Aorta (tissue), 5 donors: ENCODE results near the gene ADAM11. TPM values are rescaled to one million over a fixed set of nuclear protein-coding genes. Genes with fewer than 3 reads are reported as not detected.
A peak's percentile ranks its signal among the peaks of the same experiment; 100 is the strongest.

Experiments
- ATAC-seq: fragments of 200-7000 bp; cut with Tn5 transposase; one replicate; pipeline ENCODE4 v1.9.1; 2022; ENCODE audit warnings: moderate library complexity; ENCODE audit not compliant: low FRiP score
- DNase-seq, 2 donors: peaks; one replicate each; pipeline ENCODE4 v3.0.0-alpha.2; 2020
- H3K27ac ChIP-seq, 2 donors: one replicate each; pipeline ENCODE4 v1.5.1; 2013; ENCODE audit warnings: low read length in 2 of 2, mild to moderate bottlenecking in 2 of 2, moderate library complexity in 2 of 2, control low read depth in 1 of 2, inconsistent platforms in 1 of 2, low read depth in 1 of 2
- H3K27me3 ChIP-seq, 2 donors: one replicate each; pipeline ENCODE4 v1.6.1; 2013; ENCODE audit warnings: control low read depth in 1 of 2, low read length in 1 of 2, mild to moderate bottlenecking in 1 of 2, moderate library complexity in 1 of 2; ENCODE audit not compliant: insufficient read depth in 2 of 2, control insufficient read depth in 1 of 2
- H3K36me3 ChIP-seq, 2 donors: one replicate each; pipeline ENCODE4 v1.6.1; 2013; ENCODE audit warnings: control low read depth in 1 of 2, low read length in 1 of 2, mild to moderate bottlenecking in 1 of 2; ENCODE audit not compliant: insufficient read depth in 2 of 2, control insufficient read depth in 1 of 2
- H3K4me1 ChIP-seq, 2 donors: one replicate each; pipeline ENCODE4 v1.6.1; 2013; ENCODE audit warnings: low read length in 2 of 2, control low read depth in 1 of 2, mild to moderate bottlenecking in 1 of 2, moderate library complexity in 1 of 2; ENCODE audit not compliant: insufficient read depth in 2 of 2, control insufficient read depth in 1 of 2
- H3K4me3 ChIP-seq, 2 donors: one replicate each; pipeline ENCODE4 v1.5.1; 2013; ENCODE audit warnings: low read length in 2 of 2, control low read depth in 1 of 2, mild to moderate bottlenecking in 1 of 2
- H3K9me3 ChIP-seq: one replicate; pipeline ENCODE4 v1.6.1; 2013; ENCODE audit warnings: mild to moderate bottlenecking, low read length; ENCODE audit not compliant: control insufficient read depth
- WGBS, 2 donors: extraction: QIAGEN DNeasy Blood & Tissue Kit; methylation state at CpG; one replicate each; pipeline ENCODE4 v1.1.7; 2013; 5-methylcytosine and 5-hydroxymethylcytosine counted together
- intact Hi-C, 2 donors: fragments of 100-400 bp; cut with DNase I; formaldehyde crosslinking; loops; one replicate each; pipeline versions ENCODE4 v1.14.2 to v1.15.0; 2022
- polyA plus RNA-seq, 2 donors: library from polyadenylated mRNA; stranded (reverse); fragments of 200-250 nt; gene quantifications; one replicate each; pipeline ENCODE4 v1.2.3, GENCODE V29; 2013
- total RNA-seq, 2 donors: library from RNA; stranded (reverse); fragmentation: NEBNext Ultra II Directional; extraction: Animal tissue kit (Norgen Biotek cat#: 25700); gene quantifications; one replicate each; pipeline ENCODE4 v1.2.1, GENCODE V29; 2021
- donor health status: healthy with polysubstance abuse.
- donor health status: Bipolar disorder and iron deficiency.
- donor health status: DM: no; HTN: no; CAD: no.
- donor health status: DM: no; HTN: no; CAD: no.
- donor health status: DM: yes; HTN: yes; CAD: no.

ADAM11 gene
- total and polyA plus RNA-seq, 4 donors = 0.38 to 1.6 (median 0.91) TPM

DNA sequence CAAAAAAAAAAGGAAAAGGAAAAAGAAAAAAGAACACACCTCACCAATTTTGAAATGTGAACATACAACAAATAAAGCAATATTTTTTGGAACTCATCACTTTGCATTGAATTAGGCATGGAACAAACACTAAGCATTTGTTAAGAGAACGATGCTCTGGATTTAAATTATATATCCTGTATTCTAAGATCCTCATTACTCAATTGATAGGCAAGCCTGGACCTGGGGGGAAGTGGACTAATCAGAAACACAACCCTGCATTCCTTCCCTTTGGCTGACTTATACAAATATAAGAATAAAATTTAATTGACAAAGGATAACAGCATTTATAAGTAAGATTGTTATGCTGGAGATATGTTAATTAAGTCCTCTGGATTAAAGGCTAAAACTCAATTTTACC is 69.1 kb downstream of the ADAM11 start:
- ATAC-seq (no peak), DNase-seq (no peak)
- Histone ChIP-seq H3K4me3 (no peak overlapping the region), H3K9me3 (no peaks in the 10 kb centered on the region), H3K36me3 (no peaks in the 10 kb centered on the region), H3K27me3 (no peaks in the 10 kb centered on the region), H3K4me1 (peaks cover 0 to 4% of the 10 kb centered on the region in 2 donors), H3K27ac (no peak overlapping the region)
- WGBS, 2 donors = 23 to 42% methylated on average over 1 of the region's 1 CpG
- intact Hi-C loops = loop anchor here (5.0 kb wide), 2 partner anchors 34 to 36 kb away; no protein-coding TSS in a partner anchor

DNA sequence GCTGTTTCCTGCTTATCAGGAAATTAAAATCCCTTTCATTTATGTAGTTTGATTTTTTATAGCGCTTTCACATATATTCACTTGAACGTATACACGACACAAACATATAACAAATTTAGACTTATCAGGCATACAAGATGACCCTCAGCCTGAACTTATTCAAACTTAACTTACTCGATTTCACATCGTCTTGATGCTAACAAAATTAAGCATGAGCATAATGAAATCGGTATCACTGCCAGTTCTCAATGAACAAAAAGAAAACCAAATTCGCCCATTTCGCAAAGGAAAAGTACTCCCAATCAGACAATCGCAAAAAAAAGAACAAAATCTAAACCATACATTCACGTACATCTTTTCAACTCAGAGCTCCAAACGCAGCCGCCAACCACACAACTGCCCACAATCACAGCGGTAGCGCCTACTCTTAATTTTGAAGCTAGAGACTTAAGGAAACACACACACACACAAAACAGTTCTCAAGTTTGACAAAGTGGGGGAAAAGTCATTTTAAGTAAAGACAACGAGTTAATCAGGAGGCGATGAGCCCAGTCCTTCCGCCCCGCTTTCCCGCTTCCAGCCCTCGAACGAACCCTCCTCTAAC is 70.2 kb downstream of the ADAM11 start:
- intact Hi-C loops = loop anchor here (5.0 kb wide), 2 partner anchors 33 to 37 kb away; no protein-coding TSS in a partner anchor
- Histone ChIP-seq H3K27me3 (no peaks in the 10 kb centered on the region), H3K27ac (peak overlapping the region; percentile 15 to 24), H3K4me1 (peaks cover 0 to 4% of the 10 kb centered on the region in 2 donors), H3K36me3 (no peaks in the 10 kb centered on the region), H3K4me3 (peak overlapping the region; percentile 29 to 89), H3K9me3 (no peaks in the 10 kb centered on the region)
- 1% methylated on average over 21 of the region's 21 CpGs for WGBS, 2 donors
- DNase-seq = peak in 1 of 2 donors; percentile 39
- peak; percentile 40 for ATAC-seq

DNA sequence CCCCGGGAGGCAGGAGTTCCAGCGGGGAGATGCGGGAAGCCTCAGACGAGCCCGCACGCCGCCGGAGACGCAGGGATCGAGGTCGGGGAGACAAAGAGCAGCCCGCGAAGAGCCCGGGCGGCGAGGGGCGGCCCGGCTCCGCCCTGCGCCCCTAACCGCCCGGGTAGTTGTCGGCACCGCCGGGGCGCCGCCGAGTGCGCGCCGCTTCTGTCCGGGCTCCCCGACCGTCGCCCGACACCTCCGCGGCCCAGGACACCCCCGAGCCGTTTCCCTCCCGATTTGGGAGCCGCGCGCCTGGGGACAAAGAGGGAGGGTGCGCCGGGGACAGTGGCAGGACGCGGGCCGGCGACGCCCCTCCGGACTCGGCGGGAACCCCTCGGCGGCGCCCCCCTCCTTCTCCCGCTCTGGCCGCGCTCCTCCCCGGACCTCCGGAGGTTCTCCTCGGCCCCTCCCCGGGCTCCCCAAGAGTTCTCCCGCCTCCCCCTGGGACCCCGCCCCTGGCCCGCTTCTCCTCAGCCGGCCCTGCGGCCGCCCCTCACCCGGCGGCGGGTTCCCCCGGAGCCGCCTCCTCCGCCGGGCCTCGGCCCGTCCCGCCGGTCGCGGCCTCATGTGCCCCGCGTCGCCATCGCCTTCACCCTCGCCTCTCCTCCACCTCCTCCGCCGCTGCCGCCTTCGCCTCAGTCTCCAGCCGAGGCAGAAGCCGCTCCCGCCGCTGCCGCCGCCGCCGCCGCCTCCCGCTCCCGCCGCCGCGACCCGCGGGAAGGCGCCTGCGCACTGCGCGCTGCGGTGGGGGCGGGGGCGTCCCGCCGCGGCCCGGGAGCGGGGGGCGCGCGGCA is 71.0 kb downstream of the ADAM11 start, which contains the start of gene GJC1:
GJC1 (minus strand) TSS at position 765 of the 836 bp plus-strand sequence. CDS start 24,470 bp downstream, outside the sequence.
- H3K9me3 ChIP-seq = no peaks in the 10 kb centered on the region
- H3K4me1 ChIP-seq = peaks cover 0 to 4% of the 10 kb centered on the region in 2 donors
- no peaks in the 10 kb centered on the region for H3K27me3 ChIP-seq
- intact Hi-C loops = loop anchor here (2.0 to 5.0 kb wide), 4 partner anchors 33 to 52 kb away; no protein-coding TSS in a partner anchor
- DNase-seq = peak; percentile 50 to 86
- peak within 1 kb of the TSS; percentile 29 to 89 for H3K4me3 ChIP-seq
- H3K27ac ChIP-seq = peak within 1 kb of the TSS; percentile 15 to 24
- peak; percentile 67 for ATAC-seq
- WGBS, 2 donors = 0 to 1% methylated on average over 30 to 123 of the region's 123 CpGs
- no peaks in the 10 kb centered on the region for H3K36me3 ChIP-seq

DNA sequence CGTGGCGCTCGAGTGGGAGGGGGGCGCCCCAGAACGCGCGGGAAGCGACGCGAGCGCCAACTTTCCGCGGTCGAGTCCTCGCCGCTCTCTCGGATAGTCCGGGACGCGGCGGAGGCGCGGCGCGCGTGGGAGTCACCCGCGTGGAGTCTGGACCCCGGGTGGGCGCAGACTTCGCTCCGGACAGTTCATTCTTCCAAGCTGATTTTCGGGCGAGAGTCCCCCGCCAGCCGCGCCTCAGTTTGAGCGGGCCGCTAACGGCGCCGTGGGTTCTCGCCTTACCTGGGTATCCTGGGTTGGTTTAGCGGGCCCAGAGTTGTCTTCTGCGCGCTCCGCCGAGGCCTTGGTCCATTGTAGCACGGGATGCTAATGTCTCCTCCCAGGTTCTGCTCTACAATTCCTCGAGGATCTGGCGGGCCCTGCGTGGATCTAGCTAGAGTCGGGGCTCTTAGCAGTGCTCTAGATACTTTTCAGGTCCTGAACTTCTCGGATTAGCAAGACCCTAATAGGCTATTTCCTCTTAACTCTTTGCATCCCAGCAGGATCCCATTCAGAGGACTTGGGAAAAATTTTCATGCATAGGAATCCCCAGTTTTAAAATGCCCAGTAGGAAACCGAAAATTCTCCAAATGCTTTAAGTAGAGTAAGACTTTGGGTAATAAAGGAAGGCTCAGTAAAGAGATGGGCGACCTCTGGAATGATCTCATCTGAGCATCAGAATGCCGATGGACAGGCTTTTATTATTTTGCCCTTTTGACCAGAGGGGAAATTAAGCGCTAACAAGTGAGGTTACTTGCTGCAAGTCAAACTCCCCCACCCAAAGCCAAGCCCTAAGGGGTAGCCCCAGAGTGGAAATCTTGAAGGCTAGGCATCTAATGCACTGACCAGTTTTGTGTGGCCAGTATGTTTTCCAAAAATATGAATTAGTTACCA is 71.8 kb downstream of the ADAM11 start:
- Histone ChIP-seq H3K9me3 (no peaks in the 10 kb centered on the region), H3K4me1 (peaks cover 0 to 4% of the 10 kb centered on the region in 2 donors), H3K27ac (no peak overlapping the region), H3K36me3 (no peaks in the 10 kb centered on the region), H3K27me3 (no peaks in the 10 kb centered on the region), H3K4me3 (peak overlapping the region; percentile 29 to 89)
- intact Hi-C loops = loop anchor here (2.0 to 5.0 kb wide), 2 partner anchors 52 to 53 kb away; no protein-coding TSS in a partner anchor
- DNase-seq = peak; percentile 42 to 75
- 5 to 8% methylated on average over 41 to 58 of the region's 58 CpGs for WGBS, 2 donors
- peak; percentile 56 for ATAC-seq

DNA sequence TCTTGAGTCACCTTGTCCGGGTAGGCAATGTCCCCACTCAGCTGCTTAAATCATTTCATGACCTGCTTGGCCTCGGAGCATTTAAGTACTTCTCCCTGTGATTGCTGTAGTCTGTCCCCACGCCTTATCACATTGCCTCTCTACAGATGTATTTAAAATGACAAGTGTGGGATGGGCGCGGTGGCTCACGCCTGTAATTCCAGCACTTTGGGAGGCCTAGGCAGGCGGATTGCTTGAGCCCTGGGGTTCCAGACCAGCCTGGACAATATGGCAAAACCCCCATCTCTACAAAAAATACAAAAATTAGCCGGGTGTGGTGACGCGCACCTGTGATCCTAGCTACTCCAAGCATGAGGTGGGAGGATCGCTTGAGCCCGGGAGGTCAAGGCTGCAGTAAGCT is 72.6 kb downstream of the ADAM11 start:
- no peaks in the 10 kb centered on the region for H3K27me3 ChIP-seq
- no peaks in the 10 kb centered on the region for H3K36me3 ChIP-seq
- DNase-seq (peak; percentile 17 to 21), ATAC-seq (no peak)
- no peak overlapping the region for H3K4me3 ChIP-seq
- H3K27ac ChIP-seq = no peak overlapping the region
- 92 to 94% methylated on average over 12 of the region's 12 CpGs for WGBS, 2 donors
- H3K9me3 ChIP-seq = no peaks in the 10 kb centered on the region
- intact Hi-C loops = loop anchor here (2.0 to 5.0 kb wide), 2 partner anchors 53 to 54 kb away; no protein-coding TSS in a partner anchor
- H3K4me1 ChIP-seq = peaks cover 0 to 4% of the 10 kb centered on the region in 2 donors

Other genes with a start within 250 kb of the ADAM11 start
- 10 to 100 TPM in 1 of 2 donors, 1 to 10 TPM in 1; 7.4 to 22.1 TPM for gene FZD2, start 201.5 kb upstream of the ADAM11 start, total RNA-seq
- 1 to 10 TPM; 3.9 to 9.8 TPM for gene FZD2, start 201.5 kb upstream of the ADAM11 start, polyA plus RNA-seq
- gene MEIOC, start 102.5 kb upstream of the ADAM11 start, total RNA-seq = not detected
- gene MEIOC, start 102.5 kb upstream of the ADAM11 start, polyA plus RNA-seq = not detected
- 10 to 100 TPM; 15.4 to 16.1 TPM for gene CCDC43, start 69.2 kb upstream of the ADAM11 start, total RNA-seq
- gene CCDC43, start 69.2 kb upstream of the ADAM11 start, polyA plus RNA-seq = 10 to 100 TPM in 1 of 2 donors, 1 to 10 TPM in 1; 9.6 to 12.6 TPM
- gene DBF4B, start 50.3 kb upstream of the ADAM11 start, total RNA-seq = 10 to 100 TPM in 1 of 2 donors, 1 to 10 TPM in 1; 5.8 to 12.1 TPM
- 1 to 10 TPM in 1 of 2 donors, under 1 TPM in 1; 0.88 to 2.4 TPM for gene DBF4B, start 50.3 kb upstream of the ADAM11 start, polyA plus RNA-seq
- gene GJC1, start 71.3 kb downstream of the ADAM11 start, total RNA-seq = 10 to 100 TPM; 23.8 to 34.3 TPM
- gene GJC1, start 71.3 kb downstream of the ADAM11 start, polyA plus RNA-seq = 1 to 10 TPM; 2.9 to 5.6 TPM
- gene HIGD1B, start 88.9 kb downstream of the ADAM11 start, total RNA-seq = 1 to 10 TPM in 1 of 2 donors, under 1 TPM in 1; 0.58 to 1.3 TPM
- not detected for gene HIGD1B, start 88.9 kb downstream of the ADAM11 start, polyA plus RNA-seq
- gene EFTUD2, start 140.5 kb downstream of the ADAM11 start, total RNA-seq = 10 to 100 TPM; 64.4 to 78.6 TPM
- gene EFTUD2, start 140.5 kb downstream of the ADAM11 start, polyA plus RNA-seq = 10 to 100 TPM; 17.8 to 37.7 TPM
- gene GFAP, start 156.5 kb downstream of the ADAM11 start, total RNA-seq = 10 to 100 TPM in 1 of 2 donors, 1 to 10 TPM in 1; 2.3 to 17.6 TPM
- 1 to 10 TPM; 1.4 to 7.9 TPM for gene GFAP, start 156.5 kb downstream of the ADAM11 start, polyA plus RNA-seq
- gene KIF18B, start 188.8 kb downstream of the ADAM11 start, total RNA-seq = 1 to 10 TPM in 1 of 2 donors, under 1 TPM in 1; 0.16 to 1.7 TPM
- gene KIF18B, start 188.8 kb downstream of the ADAM11 start, polyA plus RNA-seq = under 1 TPM in 1 of 2 donors, not detected in 1; 0.05 TPM
- 1 to 10 TPM in 1 of 2 donors, not detected in 1; 1.3 TPM for gene C1QL1, start 209.3 kb downstream of the ADAM11 start, total RNA-seq
- not detected for gene C1QL1, start 209.3 kb downstream of the ADAM11 start, polyA plus RNA-seq